ENCODE data around the gene GAPVD1. TPM values are rescaled to one million over a fixed set of nuclear protein-coding genes. Genes with fewer than 3 reads are reported as not detected.

Gene GAPVD1
- total RNA-seq, 2 experiments from 2014 or later = 74.1 to 82.2 TPM

DNA sequence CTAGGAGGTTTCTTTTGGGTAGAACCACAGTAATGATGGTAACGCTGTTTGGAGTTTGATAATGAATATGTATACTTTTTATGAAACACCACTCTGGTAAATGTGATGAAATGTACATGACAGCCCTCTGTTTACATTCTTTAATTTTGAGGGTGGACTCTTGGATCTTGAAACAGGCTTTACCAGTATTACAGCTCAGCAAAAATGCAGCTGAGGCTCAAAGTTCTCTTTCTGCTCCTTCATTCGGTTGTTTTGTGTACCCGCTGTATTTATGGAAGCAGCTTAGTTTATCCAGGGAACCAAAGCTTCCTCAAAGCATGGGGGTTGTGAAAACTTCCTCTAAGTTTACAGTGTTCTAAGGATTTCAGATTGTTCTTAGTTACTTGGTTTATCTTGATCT, 11.1 kb downstream of the GAPVD1 start:
- Mint-ChIP-seq H3K27ac (no peak overlapping the region), H3K9me3 (no peaks in the 10 kb centered on the region), H3K27me3 (no peaks in the 10 kb centered on the region), H3K36me3 (ENCODE audit: low read depth) (peaks cover 39% of the 10 kb centered on the region), H3K4me1 (ENCODE audit: low read depth) (peaks cover 43% of the 10 kb centered on the region), H3K4me3 (no peak overlapping the region)
- no peaks in the 10 kb centered on the region for H3K4me1 ChIP-seq (ENCODE audit: insufficient read depth, low read length)
- ChIA-PET CTCF (no interaction called here), POLR2A (no interaction called here)
- no peaks in the 10 kb centered on the region for H3K9me3 ChIP-seq (ENCODE audit: control insufficient read depth in 1 of 2, insufficient read depth in 1 of 2, low read length in 2 of 2)
- no peaks in the 10 kb centered on the region for H3K27me3 ChIP-seq (ENCODE audit: control insufficient read depth in 1 of 2, insufficient read depth in 2 of 2, low read length in 2 of 2)
- intact Hi-C loops (cut with DNase I, micrococcal nuclease) = no loop called here
- peaks cover 12% of the 10 kb centered on the region for H3K36me3 ChIP-seq (ENCODE audit: insufficient read depth, low read length)
- H3K27ac ChIP-seq (ENCODE audit: low read depth in 1 of 2, low read length in 2 of 2) = no peak overlapping the region
- H3K4me3 ChIP-seq (ENCODE audit: low read length) = no peak overlapping the region
- no peak for ATAC-seq (ENCODE audit: poor library complexity)
- no peak for DNase-seq
- TF ChIP-seq CTCF (IDR thresholded peaks at IDR 0.05) = no peak

DNA sequence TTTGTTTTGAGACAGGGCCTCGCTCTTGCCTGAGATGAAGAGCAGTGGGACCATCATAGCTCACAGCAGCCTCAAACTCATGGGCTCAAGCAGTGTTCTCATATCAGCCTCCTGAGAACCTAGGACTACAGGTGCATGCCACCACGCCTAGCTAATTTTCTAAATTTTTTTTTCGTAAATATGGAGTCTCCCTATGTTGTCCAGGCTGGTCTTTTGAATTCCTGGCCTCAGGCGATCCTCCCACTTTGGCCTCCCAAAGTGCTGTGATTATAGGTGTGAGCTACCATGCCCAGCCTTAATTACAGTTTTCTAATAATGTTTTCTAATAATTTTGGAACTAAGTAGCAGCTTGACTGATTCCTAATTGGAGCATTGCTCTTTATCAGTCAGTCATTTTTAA, 15.1 kb downstream of the GAPVD1 start:
- no peak overlapping the region for H3K4me3 Mint-ChIP-seq
- TF ChIP-seq CTCF (IDR thresholded peaks at IDR 0.05) = no peak

GRCh38 chr9:125277411-125277810, 15.8 kb downstream of the GAPVD1 start:
- no peak overlapping the region for H3K27ac ChIP-seq (ENCODE audit: low read depth in 1 of 2, low read length in 2 of 2)
- H3K27me3 ChIP-seq (ENCODE audit: control insufficient read depth in 1 of 2, insufficient read depth in 2 of 2, low read length in 2 of 2) = no peaks in the 10 kb centered on the region
- Mint-ChIP-seq H3K27me3 (no peaks in the 10 kb centered on the region), H3K4me1 (ENCODE audit: low read depth) (peaks cover 27% of the 10 kb centered on the region), H3K9me3 (no peaks in the 10 kb centered on the region), H3K27ac (no peak overlapping the region), H3K4me3 (no peak overlapping the region), H3K36me3 (ENCODE audit: low read depth) (peaks cover 16% of the 10 kb centered on the region)
- peaks cover 3% of the 10 kb centered on the region for H3K36me3 ChIP-seq (ENCODE audit: insufficient read depth, low read length)
- no peak for ATAC-seq (ENCODE audit: poor library complexity)
- no peak for TF ChIP-seq CTCF (IDR thresholded peaks at IDR 0.05)
- no peaks in the 10 kb centered on the region for H3K4me1 ChIP-seq (ENCODE audit: insufficient read depth, low read length)
- no peak overlapping the region for H3K4me3 ChIP-seq (ENCODE audit: low read length)
- DNase-seq = no peak
- ChIA-PET POLR2A (no interaction called here), CTCF (no interaction called here)
- H3K9me3 ChIP-seq (ENCODE audit: control insufficient read depth in 1 of 2, insufficient read depth in 1 of 2, low read length in 2 of 2) = no peaks in the 10 kb centered on the region
- intact Hi-C loops (cut with DNase I, micrococcal nuclease) = no loop called here

More for the DNA sequence above, 15.1 kb downstream of the GAPVD1 start:
- no peaks in the 10 kb centered on the region for H3K9me3 Mint-ChIP-seq
- no peaks in the 10 kb centered on the region for H3K9me3 ChIP-seq (ENCODE audit: control insufficient read depth in 1 of 2, insufficient read depth in 1 of 2, low read length in 2 of 2)
- ATAC-seq (ENCODE audit: poor library complexity) (no peak), DNase-seq (no peak)
- H3K27ac Mint-ChIP-seq = no peak overlapping the region
- intact Hi-C loops (cut with DNase I, micrococcal nuclease) = no loop called here
- POLR2A ChIA-PET = no interaction called here
- CTCF ChIA-PET = no interaction called here
- H3K4me1 ChIP-seq (ENCODE audit: insufficient read depth, low read length) = no peaks in the 10 kb centered on the region
- H3K27ac ChIP-seq (ENCODE audit: low read depth in 1 of 2, low read length in 2 of 2) = no peak overlapping the region
- H3K36me3 Mint-ChIP-seq (ENCODE audit: low read depth) = peaks cover 23% of the 10 kb centered on the region
- H3K27me3 Mint-ChIP-seq = no peaks in the 10 kb centered on the region
- H3K27me3 ChIP-seq (ENCODE audit: control insufficient read depth in 1 of 2, insufficient read depth in 2 of 2, low read length in 2 of 2) = no peaks in the 10 kb centered on the region
- peaks cover 3% of the 10 kb centered on the region for H3K36me3 ChIP-seq (ENCODE audit: insufficient read depth, low read length)
- no peak overlapping the region for H3K4me3 ChIP-seq (ENCODE audit: low read length)
- peaks cover 30% of the 10 kb centered on the region for H3K4me1 Mint-ChIP-seq (ENCODE audit: low read depth)

Data from CD4-positive, alpha-beta T cell (primary cell).